ENCODE data around the gene C3orf52.

Gene C3orf52

DNA sequence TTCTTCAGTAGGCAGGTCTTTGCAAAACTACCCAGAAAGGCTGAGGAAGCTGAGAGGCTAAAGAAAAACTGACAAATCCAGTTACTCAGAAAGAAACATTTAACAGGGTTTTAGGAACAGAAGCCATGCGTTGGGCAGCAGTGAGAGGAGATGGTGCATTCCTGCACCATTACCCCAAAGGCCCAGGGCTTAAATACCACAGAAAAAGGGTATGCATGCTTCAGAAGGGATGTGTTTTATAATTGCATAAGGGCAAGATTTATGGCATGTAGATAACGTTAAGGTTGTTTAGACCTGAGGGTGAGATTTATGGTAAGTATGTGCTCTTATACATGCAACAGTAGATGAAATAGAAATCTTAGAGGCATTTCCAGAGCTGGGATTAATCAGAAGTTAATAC, 10.0 kb downstream of the C3orf52 start:
- Histone ChIP-seq H3K9me2 (replicated peaks; ENCODE audit: insufficient read depth, low read length) (no peaks in the 10 kb centered on the region), H4K20me1 (ENCODE audit: insufficient read depth, low read length) (no peaks in the 10 kb centered on the region), H3K36me3 (replicated peaks; ENCODE audit: insufficient read depth, low read length) (no peaks in the 10 kb centered on the region), H3K4me1 (ENCODE audit: low read length) (peaks cover 34% of the 10 kb centered on the region), H3K27ac (ENCODE audit: low read length) (no peak overlapping the region), H3K4me2 (ENCODE audit: low read depth, low read length) (no peak overlapping the region), H3K9ac (ENCODE audit: low read length) (no peak overlapping the region), H3K27me3 (replicated peaks; ENCODE audit: insufficient read depth, low read length) (no peaks in the 10 kb centered on the region), H3K4me3 (ENCODE audit: low read length) (no peak overlapping the region), H3K79me2 (ENCODE audit: low read length) (peaks cover 73% of the 10 kb centered on the region), H2AFZ (ENCODE audit: low read length) (no peak overlapping the region), H3K9me3 (replicated peaks; ENCODE audit: insufficient read depth, low read length) (no peaks in the 10 kb centered on the region), H3F3A (ENCODE audit: insufficient read depth, low read length) (peaks cover 20% of the 10 kb centered on the region)
- no peak for DNase-seq
- no peak for TF ChIP-seq EZH2 (optimal IDR thresholded peaks at IDR 0.05; ENCODE audit: low read depth, low read length)
- TF ChIP-seq, protein P1, sequence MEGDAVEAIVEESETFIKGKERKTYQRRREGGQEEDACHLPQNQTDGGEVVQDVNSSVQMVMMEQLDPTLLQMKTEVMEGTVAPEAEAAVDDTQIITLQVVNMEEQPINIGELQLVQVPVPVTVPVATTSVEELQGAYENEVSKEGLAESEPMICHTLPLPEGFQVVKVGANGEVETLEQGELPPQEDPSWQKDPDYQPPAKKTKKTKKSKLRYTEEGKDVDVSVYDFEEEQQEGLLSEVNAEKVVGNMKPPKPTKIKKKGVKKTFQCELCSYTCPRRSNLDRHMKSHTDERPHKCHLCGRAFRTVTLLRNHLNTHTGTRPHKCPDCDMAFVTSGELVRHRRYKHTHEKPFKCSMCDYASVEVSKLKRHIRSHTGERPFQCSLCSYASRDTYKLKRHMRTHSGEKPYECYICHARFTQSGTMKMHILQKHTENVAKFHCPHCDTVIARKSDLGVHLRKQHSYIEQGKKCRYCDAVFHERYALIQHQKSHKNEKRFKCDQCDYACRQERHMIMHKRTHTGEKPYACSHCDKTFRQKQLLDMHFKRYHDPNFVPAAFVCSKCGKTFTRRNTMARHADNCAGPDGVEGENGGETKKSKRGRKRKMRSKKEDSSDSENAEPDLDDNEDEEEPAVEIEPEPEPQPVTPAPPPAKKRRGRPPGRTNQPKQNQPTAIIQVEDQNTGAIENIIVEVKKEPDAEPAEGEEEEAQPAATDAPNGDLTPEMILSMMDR (IDR thresholded peaks at IDR 0.05; ENCODE audit: low read length), result no peak
- no peak for TF ChIP-seq EZH2phosphoT487 (IDR thresholded peaks at IDR 0.05; ENCODE audit: low read length)

DNA sequence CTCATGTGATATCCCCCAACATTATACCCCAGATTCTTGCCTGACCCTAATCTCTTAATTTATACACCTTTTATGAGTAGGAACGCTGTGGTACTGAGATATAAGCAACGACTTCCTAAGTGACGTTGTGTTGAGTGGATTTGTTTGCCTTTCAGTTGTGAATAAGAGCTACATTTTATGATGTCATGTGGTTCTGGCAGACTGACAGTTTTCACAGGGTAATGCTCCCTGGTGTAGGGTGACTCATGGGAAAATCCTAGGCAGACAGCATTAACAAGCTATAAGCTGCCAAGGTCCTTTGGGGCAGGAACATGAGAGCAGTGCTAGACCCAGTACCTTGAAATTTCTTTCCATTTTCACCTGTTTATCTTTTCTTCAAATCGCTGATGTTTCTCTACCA, 11.2 kb downstream of the C3orf52 start:
- no peak for TF ChIP-seq EZH2phosphoT487 (IDR thresholded peaks at IDR 0.05; ENCODE audit: low read length)
- Histone ChIP-seq H3F3A (ENCODE audit: insufficient read depth, low read length) (peaks cover 10% of the 10 kb centered on the region), H3K36me3 (replicated peaks; ENCODE audit: insufficient read depth, low read length) (no peaks in the 10 kb centered on the region), H3K4me1 (ENCODE audit: low read length) (peaks cover 23% of the 10 kb centered on the region), H2AFZ (ENCODE audit: low read length) (no peak overlapping the region), H3K9me2 (replicated peaks; ENCODE audit: insufficient read depth, low read length) (no peaks in the 10 kb centered on the region), H3K27me3 (replicated peaks; ENCODE audit: insufficient read depth, low read length) (no peaks in the 10 kb centered on the region), H3K79me2 (ENCODE audit: low read length) (peaks cover 78% of the 10 kb centered on the region), H3K27ac (ENCODE audit: low read length) (no peak overlapping the region), H4K20me1 (ENCODE audit: insufficient read depth, low read length) (no peaks in the 10 kb centered on the region), H3K9ac (ENCODE audit: low read length) (no peak overlapping the region), H3K4me2 (ENCODE audit: low read depth, low read length) (no peak overlapping the region), H3K9me3 (replicated peaks; ENCODE audit: insufficient read depth, low read length) (no peaks in the 10 kb centered on the region), H3K4me3 (ENCODE audit: low read length) (no peak overlapping the region)
- no peak for DNase-seq

DNA sequence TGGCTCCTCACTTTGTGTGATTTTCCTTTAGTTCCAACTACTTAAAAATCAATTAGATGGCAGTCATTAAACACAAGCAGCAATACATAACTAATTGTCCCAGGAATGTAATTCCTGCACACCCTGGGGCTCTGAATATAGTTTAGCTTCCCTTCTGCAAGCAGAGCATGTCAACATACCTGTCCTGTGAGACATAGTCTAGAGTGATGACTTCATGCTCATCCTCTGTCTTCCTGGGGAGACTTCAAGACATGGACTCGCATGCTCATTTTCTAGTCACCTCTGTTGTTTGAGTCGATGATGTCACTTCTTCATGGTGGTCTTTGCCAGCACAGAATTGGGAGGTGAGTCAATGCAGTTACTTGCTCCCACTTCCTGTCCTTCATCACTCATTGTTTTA, 15.7 kb downstream of the C3orf52 start:
- no peaks in the 10 kb centered on the region; the same call in 1 of the 2 replicates for H3F3A ChIP-seq (ENCODE audit: insufficient read depth, low read length)
- no peak overlapping the region for H3K9ac ChIP-seq (ENCODE audit: low read length)
- no peak for TF ChIP-seq EZH2 (optimal IDR thresholded peaks at IDR 0.05; ENCODE audit: low read depth, low read length)
- TF ChIP-seq, protein P1 (IDR thresholded peaks at IDR 0.05; ENCODE audit: low read length), result no peak
- no peak for TF ChIP-seq EZH2phosphoT487 (IDR thresholded peaks at IDR 0.05; ENCODE audit: low read length)
- H3K9me2 ChIP-seq (replicated peaks; ENCODE audit: insufficient read depth, low read length), result no peaks in the 10 kb centered on the region
- H4K20me1 ChIP-seq (ENCODE audit: insufficient read depth, low read length), result no peaks in the 10 kb centered on the region
- no peak overlapping the region for H3K4me2 ChIP-seq (ENCODE audit: low read depth, low read length)
- H3K36me3 ChIP-seq (replicated peaks; ENCODE audit: insufficient read depth, low read length), result 0 out of 2 replicates have a peak, but pooled peaks cover 3% of the 10 kb centered on the region
- H3K9me3 ChIP-seq (replicated peaks; ENCODE audit: insufficient read depth, low read length), result no peaks in the 10 kb centered on the region
- no peak for DNase-seq
- H3K79me2 ChIP-seq (ENCODE audit: low read length), result peaks cover 36% of the 10 kb centered on the region
- H3K4me1 ChIP-seq (ENCODE audit: low read length), result peaks cover 12% of the 10 kb centered on the region
- H2AFZ ChIP-seq (ENCODE audit: low read length), result no peak overlapping the region
- no peaks in the 10 kb centered on the region for H3K27me3 ChIP-seq (replicated peaks; ENCODE audit: insufficient read depth, low read length)
- H3K27ac ChIP-seq (ENCODE audit: low read length), result no peak overlapping the region
- H3K4me3 ChIP-seq (ENCODE audit: low read length), result no peak overlapping the region

DNA sequence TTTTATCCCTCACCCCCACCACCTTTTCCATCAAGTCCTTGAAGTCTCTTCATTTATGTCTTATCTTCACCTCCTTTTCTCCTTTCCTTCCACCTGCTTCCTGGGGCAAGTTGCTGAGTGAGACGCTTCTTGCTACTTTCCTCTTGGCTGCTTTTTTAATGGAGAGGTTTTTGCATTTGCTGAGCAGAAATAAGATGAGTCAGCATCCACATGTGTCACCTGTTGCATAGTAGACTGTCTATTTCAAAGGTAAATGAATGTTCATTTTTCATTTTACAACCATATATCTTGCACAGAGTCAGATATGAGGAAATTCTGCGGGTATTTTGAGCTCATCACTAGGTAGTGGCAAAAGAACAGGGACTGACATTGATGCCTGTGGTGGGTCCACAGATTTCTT, 18.6 kb downstream of the C3orf52 start:
- DNase-seq, result no peak
- Histone ChIP-seq H3K4me1 (ENCODE audit: low read length) (peaks cover 11% of the 10 kb centered on the region), H3K9me2 (replicated peaks; ENCODE audit: insufficient read depth, low read length) (no peaks in the 10 kb centered on the region), H3K4me3 (ENCODE audit: low read length) (no peak overlapping the region), H2AFZ (ENCODE audit: low read length) (no peak overlapping the region), H3F3A (ENCODE audit: insufficient read depth, low read length) (no peaks in the 10 kb centered on the region), H3K4me2 (ENCODE audit: low read depth, low read length) (no peak overlapping the region), H3K9ac (ENCODE audit: low read length) (no peak overlapping the region), H4K20me1 (ENCODE audit: insufficient read depth, low read length) (no peaks in the 10 kb centered on the region), H3K27ac (ENCODE audit: low read length) (no peak overlapping the region), H3K79me2 (ENCODE audit: low read length) (peaks cover 23% of the 10 kb centered on the region), H3K9me3 (replicated peaks; ENCODE audit: insufficient read depth, low read length) (no peaks in the 10 kb centered on the region), H3K27me3 (replicated peaks; ENCODE audit: insufficient read depth, low read length) (no peaks in the 10 kb centered on the region), H3K36me3 (replicated peaks; ENCODE audit: insufficient read depth, low read length) (0 out of 2 replicates have a peak, but pooled peaks cover 3% of the 10 kb centered on the region)
- TF ChIP-seq, protein P1 (IDR thresholded peaks at IDR 0.05; ENCODE audit: low read length), result no peak
- TF ChIP-seq EZH2 (optimal IDR thresholded peaks at IDR 0.05; ENCODE audit: low read depth, low read length) (no peak), EZH2phosphoT487 (IDR thresholded peaks at IDR 0.05; ENCODE audit: low read length) (no peak)

All from MM.1S (cell line).